ENCODE measurements around the gene THSD7B.
"Not testable (repeated sequence)": the region's sequence is repeated elsewhere in the genome, so short reads cannot be mapped to it uniquely, and the experiment has no call there.

THSD7B gene

GRCh38 chr2:137590102-137590501, 824.8 kb downstream of the THSD7B start:
- DNase-seq: no peak

DNA sequence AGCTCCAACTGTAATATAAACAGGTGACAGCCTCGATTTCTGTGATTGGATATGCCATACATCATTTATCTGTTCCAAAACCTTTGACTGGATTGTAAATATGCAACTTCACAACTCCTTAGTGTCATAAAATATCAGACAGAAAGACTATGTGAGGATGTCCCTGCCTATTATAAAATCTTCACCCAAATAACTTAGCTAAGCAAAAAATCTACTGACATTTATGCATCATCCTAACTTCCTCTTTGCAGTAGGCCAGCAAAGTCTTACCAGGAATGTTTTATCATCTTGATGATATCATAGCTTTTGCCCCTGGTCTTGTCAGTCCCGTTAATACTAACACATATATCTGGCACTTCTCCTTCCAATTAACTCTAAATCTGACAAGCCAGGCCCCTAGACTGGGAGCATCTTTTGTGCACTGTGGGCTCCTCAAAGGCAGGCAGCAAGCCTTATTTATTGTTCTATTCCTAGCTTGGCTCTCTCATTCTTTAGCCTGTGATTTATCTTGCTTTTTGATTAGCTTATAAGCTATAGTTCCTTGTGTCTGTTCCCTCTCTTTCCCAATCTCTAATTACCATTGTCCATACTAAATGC, 842.5 kb downstream of the THSD7B start:
- DNase-seq: no peak

DNA sequence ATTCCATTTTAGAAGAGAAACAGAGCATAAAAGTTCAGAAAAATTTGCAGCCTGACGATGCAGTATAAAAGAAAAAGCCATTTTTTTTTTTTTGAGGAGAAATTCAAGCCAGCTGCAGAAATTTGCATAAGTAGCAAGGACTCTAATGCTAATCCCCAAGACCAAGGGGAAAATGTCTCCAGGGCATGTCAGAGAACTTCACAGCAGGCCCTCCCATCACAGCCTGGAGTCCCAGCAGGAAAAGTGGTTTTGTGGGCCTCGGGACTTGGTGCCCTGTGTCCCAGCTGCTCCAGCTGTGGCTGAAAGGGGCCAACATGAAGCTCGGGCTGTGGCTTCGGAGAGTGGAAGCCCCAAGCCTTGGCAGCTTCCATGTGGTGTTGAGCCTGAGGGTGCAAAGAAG, 873.6 kb downstream of the THSD7B start:
- no peak for DNase-seq

DNA sequence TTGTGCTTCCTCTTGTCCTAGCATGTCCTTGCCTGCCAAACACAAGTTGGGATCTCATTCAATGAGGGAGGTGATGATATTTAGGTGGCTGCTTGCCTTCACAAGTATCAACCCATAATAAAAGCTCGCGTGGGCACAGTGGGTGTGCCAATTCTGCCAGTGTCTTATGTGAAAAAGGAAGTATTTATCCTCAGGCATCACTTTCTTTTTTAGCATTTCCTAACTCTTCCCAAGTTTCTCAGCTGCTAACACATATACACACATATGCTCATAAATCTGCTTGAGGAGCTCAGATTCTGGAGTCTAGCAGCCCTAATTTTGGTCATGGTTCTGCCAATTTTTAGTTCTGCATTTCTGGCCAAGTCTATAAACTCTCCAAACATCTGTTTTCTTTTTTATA, 879.4 kb downstream of the THSD7B start:
- no peak for DNase-seq

DNA sequence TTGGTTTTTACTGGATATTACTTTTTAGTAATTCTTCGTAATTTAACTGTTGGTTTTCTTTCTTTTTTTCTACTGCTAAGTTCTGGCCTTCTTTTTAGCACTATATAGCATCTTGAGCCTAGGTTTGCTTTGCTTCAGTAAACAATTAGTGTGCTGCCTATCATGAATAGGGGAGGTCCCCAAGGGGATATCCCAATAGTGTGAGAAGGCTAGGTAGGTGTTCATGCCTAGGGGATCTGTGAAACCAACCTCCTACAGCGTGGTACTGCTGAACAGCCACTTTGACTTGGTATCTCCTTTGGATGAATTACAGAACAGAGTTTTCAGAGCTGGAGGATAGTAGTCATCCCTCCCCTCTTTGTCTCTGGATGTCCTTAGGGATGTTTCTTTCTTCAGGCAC, 888.7 kb downstream of the THSD7B start:
- DNase-seq: no peak

GRCh38 chr2:137655814-137656213, 890.5 kb downstream of the THSD7B start:
- DNase-seq: no peak

DNA sequence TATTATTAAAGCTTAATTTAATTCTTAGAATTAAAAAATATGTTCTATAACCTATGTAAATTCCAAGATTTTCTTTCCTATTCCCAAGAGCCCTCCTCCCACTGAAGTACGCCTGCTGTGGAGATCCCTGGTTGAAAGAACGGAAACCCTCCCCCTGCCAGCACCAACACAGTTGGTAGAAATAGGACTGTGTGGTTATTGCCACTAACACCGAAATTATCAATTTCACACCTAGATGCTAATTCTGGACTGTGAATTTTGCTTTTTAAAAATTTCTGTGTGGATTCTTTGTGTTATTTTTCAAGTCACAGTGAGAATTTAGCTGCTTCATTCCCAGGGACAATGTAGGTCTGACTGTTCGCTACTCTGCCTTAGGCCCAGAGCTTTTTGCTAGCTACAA, 893.1 kb downstream of the THSD7B start:
- no peak for DNase-seq

DNA sequence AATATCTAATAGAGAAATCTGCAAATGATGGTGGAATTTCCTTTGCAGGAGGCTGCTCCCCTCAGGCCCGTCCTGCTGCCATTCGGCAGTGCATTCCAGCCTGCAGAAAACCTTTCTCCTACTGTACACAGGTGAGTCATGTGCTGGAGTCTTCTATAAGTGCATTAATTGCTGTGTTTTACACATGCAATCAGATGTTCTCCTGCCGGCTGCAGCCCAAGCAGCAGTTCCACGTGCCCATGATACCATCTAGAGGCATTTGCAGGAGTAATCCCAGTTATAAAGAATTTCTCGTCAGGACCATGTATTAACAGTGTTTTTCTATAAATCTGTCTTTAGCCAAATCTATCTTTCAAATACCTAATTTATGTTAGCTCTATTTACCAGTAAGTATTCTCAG, 894.3 kb downstream of the THSD7B start:
- DNase-seq: no peak

DNA sequence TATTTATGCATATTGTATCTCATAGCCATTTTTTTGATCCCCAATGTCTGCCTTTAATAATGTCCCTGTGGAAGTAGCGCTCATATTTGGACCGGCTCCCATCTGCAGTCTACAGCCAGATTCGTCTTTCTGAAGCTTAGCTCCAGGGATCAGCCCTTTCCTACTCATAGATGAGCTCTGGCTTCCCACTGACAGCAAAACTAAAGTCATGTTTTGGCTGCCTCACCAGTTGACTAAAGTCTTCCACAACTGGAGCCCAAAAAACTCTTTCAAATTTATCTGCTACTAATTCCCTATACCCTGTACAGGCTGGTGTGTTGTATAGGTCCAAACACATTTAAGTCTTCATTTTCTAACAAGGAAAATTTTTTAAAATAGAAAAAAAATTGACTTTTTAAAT, 904.8 kb downstream of the THSD7B start:
- DNase-seq: no peak

- DNase-seq: no peak
Measured at GRCh38 chr2:137672989-137673552, 907.7 kb downstream of the THSD7B start.

- no peak for DNase-seq
Measured at GRCh38 chr2:137674991-137675390, 909.6 kb downstream of the THSD7B start.

GRCh38 chr2:137675584-137676327, 910.4 kb downstream of the THSD7B start:
- DNase-seq: no peak

GRCh38 chr2:137676346-137676745, 911.0 kb downstream of the THSD7B start:
- no peak for DNase-seq

- DNase-seq: no peak
Measured at GRCh38 chr2:137677466-137677865, 912.1 kb downstream of the THSD7B start.

DNA sequence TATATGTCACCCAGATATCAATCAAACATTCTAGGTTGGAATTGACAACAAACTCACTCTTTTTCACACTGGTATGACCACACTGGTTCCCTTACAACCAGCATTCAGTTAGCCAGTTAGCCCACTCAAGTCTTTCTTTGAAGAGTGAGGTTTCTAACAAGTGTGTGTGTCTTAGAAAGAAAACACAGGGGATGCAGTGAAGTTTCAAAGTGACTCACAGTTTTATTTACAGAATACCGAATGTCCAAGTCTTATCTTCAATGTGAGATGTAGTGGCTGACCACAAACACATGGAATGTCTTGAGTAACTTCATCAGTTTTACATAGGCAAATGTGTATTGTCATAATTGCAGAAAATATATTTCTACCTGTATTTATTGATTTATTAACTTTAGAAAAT, 924.2 kb downstream of the THSD7B start:
- no peak for DNase-seq

DNA sequence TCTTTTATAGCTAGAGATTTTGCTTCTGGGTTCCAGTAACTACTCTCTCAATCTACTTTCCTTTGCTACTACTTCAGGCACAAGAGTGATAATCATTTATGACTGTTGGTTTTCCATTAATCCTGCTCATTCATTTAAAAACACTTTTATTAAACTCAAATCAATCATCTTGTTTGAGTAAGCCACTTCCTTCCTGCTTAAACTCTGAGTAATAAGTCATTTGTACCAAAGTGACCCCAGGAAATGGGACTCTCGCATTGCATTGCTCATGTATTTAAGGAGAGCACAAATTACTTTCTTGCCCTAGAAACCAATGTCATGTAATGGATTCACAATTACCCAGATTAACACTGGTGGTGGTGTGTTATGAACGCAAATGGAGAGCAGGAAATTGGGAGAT, 928.2 kb downstream of the THSD7B start:
- no peak for DNase-seq

- no peak for DNase-seq
Measured at GRCh38 chr2:137696916-137697315, 931.6 kb downstream of the THSD7B start.

GRCh38 chr2:137700250-137700649, 934.9 kb downstream of the THSD7B start:
- DNase-seq: not testable (repeated sequence)

GRCh38 chr2:137700681-137701080, 935.3 kb downstream of the THSD7B start:
- DNase-seq: no peak

DNA sequence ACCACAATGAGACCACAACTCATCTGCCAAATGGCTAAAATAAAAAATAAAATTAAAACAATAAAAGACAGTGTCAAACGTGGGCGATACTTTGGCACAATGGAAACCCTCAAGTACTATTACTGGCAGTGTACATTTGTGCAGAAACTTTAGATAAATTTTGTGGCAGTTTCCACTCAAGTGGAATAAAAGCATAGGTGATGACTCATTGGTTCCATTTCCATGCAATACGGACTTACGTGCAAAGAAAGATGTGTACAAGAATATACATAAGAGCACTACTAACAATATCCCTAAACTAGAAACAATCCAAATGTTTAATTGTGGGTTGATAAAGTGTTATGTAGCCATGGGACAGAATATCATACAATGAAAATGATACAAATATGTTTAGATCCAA, 940.0 kb downstream of the THSD7B start:
- DNase-seq: no peak

DNA sequence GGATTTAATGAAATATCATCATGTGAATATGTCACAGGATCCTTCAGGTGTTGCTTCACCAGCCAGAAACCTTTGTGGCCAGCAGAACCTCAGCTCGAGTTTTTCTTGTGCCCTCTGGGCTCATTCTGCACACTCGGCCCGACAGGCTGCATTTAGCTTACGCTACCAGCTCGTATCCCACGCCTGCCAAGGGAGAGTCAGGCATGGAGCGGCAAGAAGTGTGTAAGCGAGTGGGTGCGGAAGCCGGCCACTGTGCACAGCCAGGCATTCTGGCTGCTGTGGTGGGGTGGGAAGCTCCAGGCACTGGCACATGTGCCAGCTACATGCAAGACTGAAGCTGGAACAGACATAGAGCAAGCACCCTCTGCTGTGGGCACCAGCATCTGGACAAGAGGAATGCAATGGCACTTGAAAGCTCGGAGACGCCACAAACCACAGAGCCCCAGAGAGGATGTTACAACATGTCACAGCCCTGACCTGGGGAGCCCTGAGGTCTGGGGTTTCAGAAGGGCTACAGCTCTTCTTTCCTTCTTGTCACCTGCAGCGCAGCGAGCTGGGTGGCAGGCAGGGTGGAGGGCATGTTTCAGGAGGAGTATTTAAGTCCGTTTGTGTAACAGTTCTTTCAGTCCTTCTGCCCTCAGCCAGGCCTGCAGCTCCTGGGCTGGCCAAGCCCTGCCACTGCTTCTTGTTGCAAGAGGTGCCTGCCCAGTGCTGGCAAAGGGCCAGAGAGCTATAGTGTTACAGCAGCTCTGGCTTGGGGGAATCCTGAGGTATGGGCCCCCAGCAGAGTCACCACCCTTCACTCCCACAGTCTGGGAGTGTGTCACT, 941.7 kb downstream of the THSD7B start:
- no peak for DNase-seq

- DNase-seq: no peak
Measured at GRCh38 chr2:137708311-137708710, 943.0 kb downstream of the THSD7B start.

GRCh38 chr2:137715731-137716191, 950.4 kb downstream of the THSD7B start:
- no peak for DNase-seq

GRCh38 chr2:137718786-137719185, 953.4 kb downstream of the THSD7B start:
- DNase-seq: no peak
